Fibroblast of the aortic adventitia (primary cell): ENCODE results near the gene TNFSF12. TPM values are rescaled to one million over a fixed set of nuclear protein-coding genes. Genes with fewer than 3 reads are reported as not detected.
"Not testable (repeated sequence)": the region's sequence is repeated elsewhere in the genome, so short reads cannot be mapped to it uniquely, and the experiment has no call there.

Source experiments
- DNase-seq: peaks from one replicate; pipeline ENCODE4 v3.0.0-alpha.2; 2010; ENCODE audit warnings: low read depth
- H3K4me3 ChIP-seq: 2 replicates; pipeline ENCODE4 v1.5.1; 2011; ENCODE audit warnings: low read depth, mild to moderate bottlenecking, control low read depth, low read length, moderate library complexity
- CTCF ChIP-seq: IDR thresholded peaks from 2 replicates; pipeline ENCODE4 v1.5.1; 2011; ENCODE audit warnings: mild to moderate bottlenecking, low read length, control low read depth, inconsistent platforms; ENCODE audit not compliant: insufficient read depth
- small RNA-seq: library from RNA; depleted of rRNA; stranded (forward); fragments of <200 nt; gene quantifications from one replicate; pipeline ENCODE3, GENCODE V24; 2012
- total RNA-seq: library from RNA; depleted of rRNA; stranded (reverse); fragments of >200 nt; gene quantifications from 2 replicates; pipeline ENCODE4 v1.2.3, GENCODE V29; 2012; ENCODE audit warnings: low replicate concordance

Gene TNFSF12
- total RNA-seq, 1 donor, result 14.5 TPM

GRCh38 chr17:7592422-7593021, 43.7 kb downstream of the TNFSF12 start:
- no peak overlapping the region for H3K4me3 ChIP-seq
- TF ChIP-seq CTCF, result no peak
- DNase-seq, result no peak

GRCh38 chr17:7593296-7593695, 44.4 kb downstream of the TNFSF12 start:
- TF ChIP-seq CTCF, result no peak
- no peak for DNase-seq
- no peak overlapping the region for H3K4me3 ChIP-seq

- H3K4me3 ChIP-seq, DNase-seq: not testable (repeated sequence)
Observed at GRCh38 chr17:7597561-7597960, 48.7 kb downstream of the TNFSF12 start.

- no peak for TF ChIP-seq CTCF
Observed at GRCh38 chr17:7606280-7606679, 57.4 kb downstream of the TNFSF12 start.

More at GRCh38 chr17:7606280-7606679, 57.4 kb downstream of the TNFSF12 start:
- no peak overlapping the region for H3K4me3 ChIP-seq
- DNase-seq, result no peak

Small RNA genes lying within 50 kb of the gene (small RNA-seq; reads per million reads assigned to genes)
- gene CD68, result not detected
- gene RF00019, result not detected
- gene SNORA48, result not detected
- not detected for gene SNORD10

Other genes with a start within 250 kb of the TNFSF12 start
- gene EIF5A, start 241.4 kb upstream of the TNFSF12 start, total RNA-seq, result 78.3 and 1,006 TPM in 2 replicates
- gene GPS2, start 233.7 kb upstream of the TNFSF12 start, total RNA-seq, result 28.4 and 69.1 TPM in 2 replicates
- 17.4 and 17.7 TPM in 2 replicates for gene NEURL4, start 219.7 kb upstream of the TNFSF12 start, total RNA-seq
- 0.72 TPM in 1 of 2 replicates, not detected in the other for gene ACAP1, start 212.5 kb upstream of the TNFSF12 start, total RNA-seq
- gene KCTD11, start 196.9 kb upstream of the TNFSF12 start, total RNA-seq, result 6.1 and 6.9 TPM in 2 replicates
- not detected in 2 replicates for gene TMEM95, start 193.9 kb upstream of the TNFSF12 start, total RNA-seq
- gene TNK1, start 168.0 kb upstream of the TNFSF12 start, total RNA-seq, result under 0.01 TPM in 1 of 2 replicates, not detected in the other
- 19.5 and 26.9 TPM in 2 replicates for gene PLSCR3, start 154.5 kb upstream of the TNFSF12 start, total RNA-seq
- gene TMEM256, start 145.0 kb upstream of the TNFSF12 start, total RNA-seq, result 21.7 and 43.7 TPM in 2 replicates
- 7.0 and 20.3 TPM in 2 replicates for gene NLGN2, start 141.2 kb upstream of the TNFSF12 start, total RNA-seq
- not detected in 2 replicates for gene SPEM1, start 128.7 kb upstream of the TNFSF12 start, total RNA-seq
- gene SPEM2, start 123.4 kb upstream of the TNFSF12 start, total RNA-seq, result not detected in 2 replicates
- gene SPEM3, start 120.2 kb upstream of the TNFSF12 start, total RNA-seq, result 0.25 TPM in 1 of 2 replicates, not detected in the other
- gene TMEM102, start 113.6 kb upstream of the TNFSF12 start, total RNA-seq, result 1.6 and 2.2 TPM in 2 replicates
- 0.36 and 1.7 TPM in 2 replicates for gene FGF11, start 109.5 kb upstream of the TNFSF12 start, total RNA-seq
- 4.7 and 6.1 TPM in 2 replicates for gene CHRNB1, start 104.0 kb upstream of the TNFSF12 start, total RNA-seq
- gene ZBTB4, start 69.4 kb upstream of the TNFSF12 start, total RNA-seq, result 37.4 and 45.5 TPM in 2 replicates
- not detected in 2 replicates for gene SLC35G6, start 67.6 kb upstream of the TNFSF12 start, total RNA-seq
- gene POLR2A, start 64.7 kb upstream of the TNFSF12 start, total RNA-seq, result 72.9 and 74.1 TPM in 2 replicates
- gene TNFSF13, start 9.7 kb downstream of the TNFSF12 start, total RNA-seq, result 1.1 and 1.4 TPM in 2 replicates
- 14.6 and 60.4 TPM in 2 replicates for gene SENP3, start 12.9 kb downstream of the TNFSF12 start, total RNA-seq
- 4.9 and 71.7 TPM in 2 replicates for gene CD68, start 30.6 kb downstream of the TNFSF12 start, total RNA-seq
- 32.3 and 127 TPM in 2 replicates for gene MPDU1, start 34.8 kb downstream of the TNFSF12 start, total RNA-seq
- gene SOX15, start 41.0 kb downstream of the TNFSF12 start, total RNA-seq, result 0.57 and 1.4 TPM in 2 replicates
- 27.1 and 33.1 TPM in 2 replicates for gene FXR2, start 65.8 kb downstream of the TNFSF12 start, total RNA-seq
- gene SAT2, start 78.8 kb downstream of the TNFSF12 start, total RNA-seq, result 34.5 and 82.2 TPM in 2 replicates
- gene SHBG, start 81.1 kb downstream of the TNFSF12 start, total RNA-seq, result 0.25 and 0.36 TPM in 2 replicates
- not detected in 2 replicates for gene ATP1B2, start 101.9 kb downstream of the TNFSF12 start, total RNA-seq
- gene TP53, start 138.4 kb downstream of the TNFSF12 start, total RNA-seq, result 17.8 and 68.7 TPM in 2 replicates
- 7.4 and 11.0 TPM in 2 replicates for gene WRAP53, start 139.4 kb downstream of the TNFSF12 start, total RNA-seq
- gene EFNB3, start 156.1 kb downstream of the TNFSF12 start, total RNA-seq, result 0.90 and 3.9 TPM in 2 replicates
- under 0.01 TPM in 1 of 2 replicates, not detected in the other for gene DNAH2, start 168.7 kb downstream of the TNFSF12 start, total RNA-seq